ENCODE data around the gene FILIP1L.
"Not testable (repeated sequence)": the region's sequence is repeated elsewhere in the genome, so short reads cannot be mapped to it uniquely, and the experiment has no call there.

The FILIP1L gene

GRCh38 chr3:99846477-99847160 lies 267.7 kb downstream of the FILIP1L start:
- in situ Hi-C loops (cut with HindIII; ENCODE audit: low pct_unique_long_range_greater_than_20kb, low sequenced_read_pairs), result no loop called here
- DNase-seq (ENCODE audit: low read depth in 1 of 2, low spot score in 1 of 2), result peak in 1 of 2 experiments; percentile 15
- TF ChIP-seq JUND (IDR thresholded peaks at IDR 0.05; ENCODE audit: low read depth), result no peak

DNA sequence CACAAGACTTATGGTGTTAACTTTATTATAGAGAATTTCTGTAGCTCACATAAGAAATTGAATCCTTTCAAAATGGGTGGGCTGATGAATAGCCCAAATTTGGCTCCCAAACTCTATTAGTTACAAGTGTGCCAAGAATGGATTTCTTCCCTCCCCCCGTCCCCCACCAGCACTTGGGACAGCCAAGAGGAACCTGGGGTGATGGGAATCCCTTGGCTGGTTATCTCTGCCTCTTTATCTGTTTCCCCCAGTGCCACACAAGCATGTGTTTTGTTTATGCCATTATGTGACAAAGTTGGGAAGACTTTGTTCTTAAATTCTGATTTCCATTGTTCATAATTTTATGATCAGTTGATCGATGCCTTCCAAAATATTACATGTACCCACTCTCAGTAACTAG lies 268.3 kb downstream of the FILIP1L start:
- no peak for DNase-seq (ENCODE audit: low read depth in 1 of 2, low spot score in 1 of 2)
- in situ Hi-C loops (cut with HindIII; ENCODE audit: low pct_unique_long_range_greater_than_20kb, low sequenced_read_pairs), result no loop called here
- no peak for TF ChIP-seq JUND (IDR thresholded peaks at IDR 0.05; ENCODE audit: low read depth)

GRCh38 chr3:99845331-99845730 lies 269.0 kb downstream of the FILIP1L start:
- DNase-seq (ENCODE audit: low read depth in 1 of 2, low spot score in 1 of 2), result no peak
- in situ Hi-C loops (cut with HindIII; ENCODE audit: low pct_unique_long_range_greater_than_20kb, low sequenced_read_pairs), result no loop called here
- TF ChIP-seq JUND (IDR thresholded peaks at IDR 0.05; ENCODE audit: low read depth), result no peak

GRCh38 chr3:99843590-99844258 lies 270.6 kb downstream of the FILIP1L start:
- TF ChIP-seq JUND (IDR thresholded peaks at IDR 0.05; ENCODE audit: low read depth), result no peak
- in situ Hi-C loops (cut with HindIII; ENCODE audit: low pct_unique_long_range_greater_than_20kb, low sequenced_read_pairs), result no loop called here

DNA sequence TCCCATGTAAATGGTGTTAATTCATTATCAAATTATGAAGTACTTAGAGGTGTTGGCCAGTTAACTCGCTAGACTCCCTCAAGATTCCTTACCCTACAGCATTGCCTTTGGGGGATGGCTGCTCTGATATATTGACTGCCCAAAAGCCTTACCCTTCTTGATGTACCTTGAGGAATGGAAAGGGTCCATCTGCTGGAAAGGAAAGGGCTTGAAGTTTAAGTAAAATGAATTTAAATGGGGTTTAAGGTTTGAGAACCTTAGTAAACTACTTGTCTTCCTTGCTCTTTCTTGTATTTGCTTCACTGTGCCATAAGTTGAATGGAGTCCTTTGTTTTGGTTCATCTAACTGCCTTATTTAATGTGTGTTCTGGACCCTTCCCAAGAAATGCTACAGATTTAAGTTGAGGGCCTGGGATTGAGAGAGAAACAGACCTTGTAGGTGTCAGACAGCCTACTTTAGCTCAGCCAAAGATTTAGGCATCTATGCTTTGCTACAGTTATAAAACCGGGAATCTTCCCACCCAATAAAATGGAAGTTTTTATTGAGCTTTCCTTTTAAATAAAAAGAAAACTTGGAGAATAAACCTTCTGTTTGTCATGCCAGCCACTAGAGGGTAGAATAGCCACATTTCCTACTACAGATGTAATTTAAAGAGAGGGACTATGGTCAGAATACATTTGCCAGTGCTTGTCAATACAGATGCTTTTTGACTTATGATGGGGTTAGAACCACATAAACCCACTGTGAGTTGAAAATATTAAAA lies 271.3 kb downstream of the FILIP1L start:
- TF ChIP-seq JUND (IDR thresholded peaks at IDR 0.05; ENCODE audit: low read depth), result no peak
- DNase-seq (ENCODE audit: low read depth in 1 of 2, low spot score in 1 of 2), result peak; percentile 10 to 61
- in situ Hi-C loops (cut with HindIII; ENCODE audit: low pct_unique_long_range_greater_than_20kb, low sequenced_read_pairs), result no loop called here

More at GRCh38 chr3:99843590-99844258, 270.6 kb downstream of the FILIP1L start:
- DNase-seq (ENCODE audit: low read depth in 1 of 2, low spot score in 1 of 2), result no peak

- in situ Hi-C loops (cut with HindIII; ENCODE audit: low pct_unique_long_range_greater_than_20kb, low sequenced_read_pairs); DNase-seq (ENCODE audit: low read depth in 1 of 2, low spot score in 1 of 2): not testable (repeated sequence)
Observed at GRCh38 chr3:99841949-99842348, 272.4 kb downstream of the FILIP1L start.

DNA sequence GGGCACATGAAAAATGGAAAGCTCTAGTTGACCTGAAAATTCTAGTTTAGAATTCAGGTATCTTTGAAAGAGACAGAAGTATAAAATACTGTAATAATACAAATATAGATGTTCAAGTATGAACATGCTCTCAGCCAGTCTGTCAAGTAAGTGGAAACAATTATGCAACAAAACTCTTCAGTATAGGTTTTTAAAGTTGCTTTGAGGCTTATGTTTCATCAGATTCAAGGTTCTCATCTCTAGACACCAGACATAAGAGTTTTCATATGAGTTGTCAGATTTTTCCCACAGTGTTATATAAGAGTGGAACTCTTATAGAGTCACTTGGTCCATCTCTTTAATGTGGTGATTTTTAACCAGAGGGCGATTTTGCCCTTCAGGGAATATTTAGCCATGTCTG lies 274.7 kb downstream of the FILIP1L start:
- no peak for DNase-seq (ENCODE audit: low read depth in 1 of 2, low spot score in 1 of 2)
- in situ Hi-C loops (cut with HindIII; ENCODE audit: low pct_unique_long_range_greater_than_20kb, low sequenced_read_pairs), result no loop called here
- no peak for TF ChIP-seq JUND (IDR thresholded peaks at IDR 0.05; ENCODE audit: low read depth)

DNA sequence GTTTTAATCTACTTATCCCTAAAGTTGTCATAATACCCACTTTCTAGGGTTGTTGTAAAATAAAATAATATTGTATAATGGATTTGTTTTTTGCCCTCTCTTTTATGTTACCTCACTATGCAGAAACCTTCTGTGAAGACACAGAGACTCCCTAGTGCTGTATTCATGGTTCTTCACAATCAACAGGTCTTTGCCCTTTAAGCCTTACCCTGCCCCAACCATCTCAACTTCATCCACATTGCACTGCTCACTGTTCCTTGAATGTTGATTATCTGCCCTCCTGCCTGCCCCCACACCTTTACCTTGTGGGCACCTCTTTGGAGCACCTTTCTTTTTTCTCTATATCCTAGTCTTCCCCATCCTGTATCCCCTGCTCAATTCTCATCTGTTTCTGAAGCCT lies 275.5 kb downstream of the FILIP1L start:
- no peak for DNase-seq (ENCODE audit: low read depth in 1 of 2, low spot score in 1 of 2)
- no peak for TF ChIP-seq JUND (IDR thresholded peaks at IDR 0.05; ENCODE audit: low read depth)
- in situ Hi-C loops (cut with HindIII; ENCODE audit: low pct_unique_long_range_greater_than_20kb, low sequenced_read_pairs), result no loop called here

GRCh38 chr3:99837715-99838114 lies 276.6 kb downstream of the FILIP1L start:
- no peak for TF ChIP-seq JUND (IDR thresholded peaks at IDR 0.05; ENCODE audit: low read depth)
- no peak for DNase-seq (ENCODE audit: low read depth in 1 of 2, low spot score in 1 of 2)
- in situ Hi-C loops (cut with HindIII; ENCODE audit: low pct_unique_long_range_greater_than_20kb, low sequenced_read_pairs), result no loop called here

GRCh38 chr3:99836681-99837080 lies 277.6 kb downstream of the FILIP1L start:
- in situ Hi-C loops (cut with HindIII; ENCODE audit: low pct_unique_long_range_greater_than_20kb, low sequenced_read_pairs), result no loop called here
- TF ChIP-seq JUND (IDR thresholded peaks at IDR 0.05; ENCODE audit: low read depth), result no peak
- no peak for DNase-seq (ENCODE audit: low read depth in 1 of 2, low spot score in 1 of 2)

DNA sequence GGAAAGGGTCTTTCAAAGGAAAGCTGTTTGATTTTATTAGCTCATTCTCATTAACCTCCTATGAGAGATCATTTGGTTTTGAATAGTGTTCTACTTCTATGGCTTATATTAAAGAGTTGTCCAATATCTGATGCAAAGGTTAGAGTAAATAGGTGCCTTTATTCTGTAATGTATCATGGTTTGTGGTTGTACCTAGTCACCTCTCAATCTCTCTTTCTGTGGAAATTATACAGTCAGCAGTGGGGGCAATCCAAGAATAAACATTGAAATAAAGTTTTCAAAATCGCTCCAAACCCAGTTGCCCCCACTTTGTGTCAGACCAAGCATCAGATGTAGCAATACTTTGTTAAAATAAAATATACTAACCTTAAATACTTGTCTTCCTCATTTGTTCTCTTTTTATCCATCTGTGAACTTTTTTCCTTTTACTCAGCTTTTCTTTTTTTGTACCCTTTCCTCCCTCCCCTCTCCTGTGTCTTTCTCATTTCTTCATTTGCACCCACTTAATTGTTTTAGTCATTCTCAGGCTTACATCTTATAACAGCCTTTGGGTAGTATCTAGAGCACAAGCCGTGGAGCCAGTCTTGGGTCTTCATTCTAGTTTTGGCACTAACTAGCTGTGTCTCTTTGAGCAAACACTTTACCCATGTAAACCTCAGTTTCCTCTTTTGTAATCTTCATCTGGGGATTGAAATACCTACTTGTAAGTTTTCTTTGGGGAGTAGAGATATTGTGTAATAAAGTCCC lies 279.9 kb downstream of the FILIP1L start:
- DNase-seq (ENCODE audit: low read depth in 1 of 2, low spot score in 1 of 2), result no peak
- TF ChIP-seq JUND (IDR thresholded peaks at IDR 0.05; ENCODE audit: low read depth), result no peak
- in situ Hi-C loops (cut with HindIII; ENCODE audit: low pct_unique_long_range_greater_than_20kb, low sequenced_read_pairs), result no loop called here

DNA sequence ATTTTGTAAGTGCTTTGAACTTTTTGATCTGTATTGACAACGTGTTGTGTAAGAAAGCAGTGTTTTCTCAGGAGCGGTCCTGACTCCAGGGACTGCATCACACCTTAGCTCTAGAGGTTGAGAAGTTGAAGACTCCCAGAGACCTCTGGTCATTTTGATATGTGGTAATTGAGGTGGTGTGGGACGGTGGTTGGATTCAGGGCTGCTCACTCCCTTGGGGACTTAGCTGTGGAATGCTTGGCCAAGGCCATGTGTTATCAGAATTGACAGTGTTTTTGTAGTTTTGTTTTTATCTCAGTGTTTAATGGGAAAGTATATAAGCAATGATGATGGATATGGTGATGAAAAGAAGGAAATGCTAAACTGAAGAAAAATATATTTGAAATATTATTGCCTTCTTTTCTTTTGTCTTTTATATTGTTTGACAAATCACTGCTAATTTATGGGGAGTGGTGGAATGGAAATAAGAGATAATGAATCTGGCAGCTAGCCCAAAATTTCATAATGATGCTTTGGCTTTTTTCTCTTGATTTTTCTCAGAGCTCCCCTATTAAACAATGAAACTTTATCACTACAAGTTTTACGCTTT lies 280.6 kb downstream of the FILIP1L start:
- no peak for DNase-seq (ENCODE audit: low read depth in 1 of 2, low spot score in 1 of 2)
- TF ChIP-seq JUND (IDR thresholded peaks at IDR 0.05; ENCODE audit: low read depth), result no peak
- in situ Hi-C loops (cut with HindIII; ENCODE audit: low pct_unique_long_range_greater_than_20kb, low sequenced_read_pairs), result no loop called here
